Fibroblast of lung (primary cell): Measurements from ENCODE around the gene HOXC10.

Experiments
- EZH2 ChIP-seq: IDR thresholded peaks from 2 replicates; pipeline ENCODE4 v1.5.1; 2012; ENCODE audit warnings: low read length, control low read depth, mild to moderate bottlenecking; ENCODE audit errors: missing control alignments
- TF ChIP-seq, protein P1 (sequence below), 2 donors: IDR thresholded peaks in 1 of 2; conservative IDR thresholded peaks in 1 of 2; 1 replicate in 1 of 2; 2 replicates in 1 of 2; pipeline ENCODE4 v1.5.1; 2011 to 2012; ENCODE audit warnings: low read length in 2 of 2, control low read depth in 1 of 2, inconsistent platforms in 1 of 2, low read depth in 1 of 2, mild to moderate bottlenecking in 1 of 2

DNA sequence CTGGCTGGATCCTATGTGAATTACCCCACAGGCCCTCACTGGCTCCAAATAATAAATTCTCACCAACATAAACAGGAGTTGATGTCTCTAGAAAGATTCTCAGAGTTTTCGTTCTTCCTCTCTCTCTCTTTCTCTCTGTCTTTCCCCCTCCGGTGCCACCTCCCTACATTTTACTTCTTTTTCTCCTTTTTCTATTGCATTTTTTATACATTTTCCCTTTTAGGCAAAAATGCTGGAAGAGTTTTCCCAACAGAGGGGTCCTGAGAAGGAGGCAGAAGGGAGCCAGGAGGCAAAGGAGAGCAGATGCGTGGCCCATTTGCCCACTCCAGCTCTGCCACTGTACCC, 42.5 kb downstream of the HOXC10 start:
- TF ChIP-seq, protein P1, sequence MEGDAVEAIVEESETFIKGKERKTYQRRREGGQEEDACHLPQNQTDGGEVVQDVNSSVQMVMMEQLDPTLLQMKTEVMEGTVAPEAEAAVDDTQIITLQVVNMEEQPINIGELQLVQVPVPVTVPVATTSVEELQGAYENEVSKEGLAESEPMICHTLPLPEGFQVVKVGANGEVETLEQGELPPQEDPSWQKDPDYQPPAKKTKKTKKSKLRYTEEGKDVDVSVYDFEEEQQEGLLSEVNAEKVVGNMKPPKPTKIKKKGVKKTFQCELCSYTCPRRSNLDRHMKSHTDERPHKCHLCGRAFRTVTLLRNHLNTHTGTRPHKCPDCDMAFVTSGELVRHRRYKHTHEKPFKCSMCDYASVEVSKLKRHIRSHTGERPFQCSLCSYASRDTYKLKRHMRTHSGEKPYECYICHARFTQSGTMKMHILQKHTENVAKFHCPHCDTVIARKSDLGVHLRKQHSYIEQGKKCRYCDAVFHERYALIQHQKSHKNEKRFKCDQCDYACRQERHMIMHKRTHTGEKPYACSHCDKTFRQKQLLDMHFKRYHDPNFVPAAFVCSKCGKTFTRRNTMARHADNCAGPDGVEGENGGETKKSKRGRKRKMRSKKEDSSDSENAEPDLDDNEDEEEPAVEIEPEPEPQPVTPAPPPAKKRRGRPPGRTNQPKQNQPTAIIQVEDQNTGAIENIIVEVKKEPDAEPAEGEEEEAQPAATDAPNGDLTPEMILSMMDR (conservative IDR thresholded peaks at IDR 0.05 in 1 of 2, IDR thresholded peaks at IDR 0.05 in 1 of 2; ENCODE audit: low read depth in 1 of 2, low read length in 2 of 2) = no peak
- TF ChIP-seq EZH2 = no peak
